Endothelial cell of umbilical vein (primary cell): Measurements from ENCODE around the gene MUC2. TPM values are rescaled to one million over a fixed set of nuclear protein-coding genes. Genes with fewer than 3 reads are reported as not detected.

Experiments
- BruUV-seq: library from RNA; stranded (reverse); fragments of 400-500 nt; replicated peaks from 2 replicates; lab custom pipeline; 2021; lab: Mats Ljungman, UMichigan
- CTCF ChIA-PET: fragments of 300-600, 350-600 bp; sonication (Branson Sonifier 250); formaldehyde crosslinking; loops from one replicate; lab custom pipeline; 2021; ENCODE audit warnings: antibody characterized with exemption, inconsistent platforms; lab: Charles Lee
- POLR2A ChIA-PET: fragments of 300-600, 350-600 bp; sonication (Branson Sonifier 250); formaldehyde crosslinking; loops from one replicate; lab custom pipeline; 2021; ENCODE audit warnings: antibody characterized with exemption, inconsistent platforms; lab: Charles Lee
- DNase-seq: peaks from one replicate; pipeline ENCODE4 v3.0.0-alpha.2; 2011; ENCODE audit warnings: low read depth, low spot score
- FAIRE-seq: peaks from 2 replicates; lab custom pipeline; 2011; peaks lifted over from hg19 to GRCh38; lab: Jason Lieb, UNC
- H2AFZ ChIP-seq: 2 replicates; pipeline ENCODE4 v1.6.0; 2012; ENCODE audit warnings: low read depth, low read length, control low read depth, inconsistent platforms
- H3K27ac ChIP-seq: 2 replicates; pipeline ENCODE4 v1.5.1; 2011; ENCODE audit warnings: low read depth, mild to moderate bottlenecking, control low read depth, low read length, moderate library complexity; ENCODE audit not compliant: insufficient read depth
- H3K27me3 ChIP-seq, 2 experiments: 2 replicates each; pipeline versions ENCODE4 v1.6.0 to v1.6.1; 2011; ENCODE audit warnings: low read length in 2 of 2, mixed read lengths in 1 of 2; ENCODE audit not compliant: control insufficient read depth in 2 of 2, insufficient read depth in 2 of 2
- H3K36me3 ChIP-seq, 2 experiments: 2 replicates in 1 of 2; 3 replicates in 1 of 2; pipeline ENCODE4 v1.5.1; 2011; ENCODE audit warnings: low read length in 2 of 2, mild to moderate bottlenecking in 1 of 2, moderate library complexity in 1 of 2; ENCODE audit not compliant: control insufficient read depth in 2 of 2, insufficient read depth in 2 of 2; ENCODE audit errors: extremely low read depth in 1 of 2
- H3K4me1 ChIP-seq: 3 replicates; pipeline ENCODE4 v1.5.1; 2011; ENCODE audit warnings: mild to moderate bottlenecking, low read length; ENCODE audit not compliant: control insufficient read depth, insufficient read depth; ENCODE audit errors: extremely low read depth
- H3K4me2 ChIP-seq: 2 replicates; pipeline ENCODE4 v1.6.1; 2011; ENCODE audit warnings: low read length, control low read depth, mixed read lengths; ENCODE audit not compliant: insufficient read depth
- H3K4me3 ChIP-seq, 3 experiments: fragments of 200-600 bp in 1 of 3; sonication (generic), shearing (Covaris generic) in 1 of 3; replicated peaks in 1 of 3; 2 replicates each; pipeline ENCODE4 v1.5.1; 2011 to 2016; ENCODE audit warnings: control low read depth in 3 of 3, low read length in 3 of 3, mild to moderate bottlenecking in 2 of 3, inconsistent platforms in 1 of 3, low read depth in 1 of 3, moderate library complexity in 1 of 3; ENCODE audit not compliant: insufficient read depth in 1 of 3
- H3K79me2 ChIP-seq: 2 replicates; pipeline ENCODE4 v1.6.0; 2012; ENCODE audit warnings: low read length, inconsistent platforms; ENCODE audit not compliant: control insufficient read depth, insufficient read depth
- H3K9ac ChIP-seq: replicated peaks from 2 replicates; pipeline ENCODE3; 2011; ENCODE audit warnings: low read length, control low read depth; ENCODE audit not compliant: insufficient read depth; ENCODE audit errors: extremely low read depth
- H3K9me1 ChIP-seq: replicated peaks from 3 replicates; pipeline ENCODE4 v1.6.0; 2011; ENCODE audit warnings: mild to moderate bottlenecking, low read length; ENCODE audit not compliant: control insufficient read depth, insufficient read depth; ENCODE audit errors: extremely low read depth
- H3K9me3 ChIP-seq: replicated peaks from 2 replicates; pipeline ENCODE4 v1.5.1; 2012; ENCODE audit warnings: low read length, inconsistent platforms; ENCODE audit not compliant: control insufficient read depth, insufficient read depth
- H4K20me1 ChIP-seq: replicated peaks from 2 replicates; pipeline ENCODE3; 2011; ENCODE audit warnings: mild to moderate bottlenecking, low read length; ENCODE audit not compliant: control insufficient read depth, insufficient read depth; ENCODE audit errors: extremely low read depth
- EZH2 ChIP-seq: IDR thresholded peaks from 2 replicates; pipeline ENCODE4 v1.6.1; 2012; ENCODE audit warnings: borderline replicate concordance, low read depth, mild to moderate bottlenecking, moderate library complexity, low read length, inconsistent platforms; ENCODE audit not compliant: severe bottlenecking
- FOS ChIP-seq: IDR thresholded peaks from 2 replicates; pipeline ENCODE4 v1.6.1; 2011; ENCODE audit warnings: mild to moderate bottlenecking, low read length, moderate library complexity, borderline replicate concordance; ENCODE audit not compliant: insufficient read depth
- GATA2 ChIP-seq: IDR thresholded peaks from 2 replicates; pipeline ENCODE4 v1.7.0; 2011; ENCODE audit warnings: low read depth, mild to moderate bottlenecking, moderate library complexity, mixed read lengths, low read length; ENCODE audit not compliant: insufficient read length, insufficient read depth
- JUN ChIP-seq: IDR thresholded peaks from 2 replicates; pipeline ENCODE4 v1.6.1; 2011; ENCODE audit warnings: borderline replicate concordance, low read depth; ENCODE audit not compliant: insufficient read length, insufficient read depth
- MYC ChIP-seq: IDR thresholded peaks from one replicate; pipeline ENCODE4 v1.6.1; 2011; ENCODE audit warnings: mild to moderate bottlenecking, low read depth, low read length
- POLR2A ChIP-seq: IDR thresholded peaks from 2 replicates; pipeline ENCODE4 v1.6.1; 2012; ENCODE audit warnings: low read depth, mild to moderate bottlenecking, control low read depth, low read length
- POLR2AphosphoS5 ChIP-seq: IDR thresholded peaks from 2 replicates; pipeline ENCODE4 v1.6.1; 2012; ENCODE audit warnings: low read depth, mild to moderate bottlenecking, control low read depth, low read length, moderate library complexity; ENCODE audit not compliant: insufficient read depth
- dilution Hi-C: fragments of 300-500 bp; cut with MboI; formaldehyde crosslinking; loops from one replicate; pipeline ENCODE4 v1.15.0; 2019; ENCODE audit warnings: low sequenced_read_pairs; ENCODE audit not compliant: extremely low pct_ligation_motif_present
- intact Hi-C: fragments of 100-400 bp; cut with micrococcal nuclease; formaldehyde crosslinking; loops from one replicate; pipeline ENCODE4 v1.10.0; 2022
- polyA plus RNA-seq, 4 experiments: library from polyadenylated mRNA; depleted of rRNA in 3 of 4; stranded (reverse) in 3 of 4; unstranded in 1 of 4; fragments of >200 nt; gene quantifications; 2 replicates each; pipeline versions ENCODE4 v1.2.1 to v1.2.3, GENCODE V29; 2011 to 2012; ENCODE audit warnings: missing spikeins in 1 of 4
- total RNA-seq: library from RNA; stranded (reverse); gene quantifications from 2 replicates; pipeline ENCODE4 v1.2.3, GENCODE V29; 2021
- TF ChIP-seq, protein P1 (sequence below): IDR thresholded peaks from 2 replicates; pipeline ENCODE4 v1.6.1; 2011; ENCODE audit not compliant: insufficient read depth, insufficient read length
- TF ChIP-seq, protein P2 (sequence below), 2 donors: IDR thresholded peaks; 1 replicate in 1 of 2; 2 replicates in 1 of 2; pipeline ENCODE4 v1.5.1; 2011; ENCODE audit warnings: low read length in 2 of 2, mild to moderate bottlenecking in 2 of 2, moderate library complexity in 2 of 2, control low read depth in 1 of 2, inconsistent platforms in 1 of 2, low read depth in 1 of 2; ENCODE audit not compliant: insufficient read depth in 1 of 2; ENCODE audit errors: extremely low read depth in 1 of 2

The MUC2 gene
- total and polyA plus RNA-seq, 2 donors (not counting 3 experiments of a cell fraction or from before 2014, with no cell fraction given): not detected

DNA sequence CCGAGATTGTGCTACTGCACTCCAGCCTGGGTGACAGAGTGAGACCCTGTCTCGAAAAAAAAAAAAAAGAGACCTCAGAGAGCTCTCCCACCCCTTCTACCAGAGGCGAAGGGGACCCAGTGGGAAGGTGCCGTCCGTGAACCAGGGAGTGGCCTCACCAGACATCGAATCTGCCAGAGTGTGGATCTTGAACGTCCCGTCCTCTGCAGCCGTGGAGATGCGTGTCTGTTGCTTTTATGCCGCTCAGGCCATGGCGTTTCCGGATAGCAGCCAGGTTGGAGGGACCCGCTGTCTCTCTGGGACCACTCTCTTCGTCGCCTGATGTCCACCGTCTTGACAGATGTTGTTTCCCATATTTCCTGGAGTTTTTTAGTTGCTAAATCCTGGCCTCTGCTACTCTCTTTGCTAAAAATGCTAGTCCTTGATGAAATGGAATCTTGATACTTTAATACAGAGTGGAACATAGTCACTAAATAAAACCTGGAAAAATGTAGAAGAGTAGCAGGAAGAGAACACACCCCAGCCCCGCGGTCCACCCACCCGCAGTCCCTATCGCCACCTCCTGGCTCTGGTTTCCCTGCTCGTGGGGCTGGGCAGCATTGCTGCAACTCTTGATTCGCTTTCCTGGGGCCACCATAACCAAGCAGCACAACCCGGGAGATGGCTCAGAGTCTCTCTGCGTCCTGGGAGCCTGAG, 26.2 kb upstream of the MUC2 start:
- CTCF ChIA-PET: interaction anchor here (1.2 to 2.0 kb wide), 2 partner anchors 53 to 200 kb away, joined by 3 to 8 read pairs; no protein-coding TSS in a partner anchor
- Histone ChIP-seq H3K36me3 (no peaks in the 10 kb centered on the region), H2AFZ (no peak overlapping the region), H3K4me3 (no peak overlapping the region), H3K9ac (no peak overlapping the region), H3K79me2 (no peaks in the 10 kb centered on the region), H3K4me2 (no peak overlapping the region), H3K4me1 (no peaks in the 10 kb centered on the region), H3K9me3 (no peaks in the 10 kb centered on the region), H3K9me1 (no peaks in the 10 kb centered on the region), H3K27me3 (peaks cover 4 to 5% of the 10 kb centered on the region in 2 experiments), H3K27ac (no peak overlapping the region), H4K20me1 (no peaks in the 10 kb centered on the region)
- no peak for DNase-seq
- no peak for FAIRE-seq
- TF ChIP-seq FOS (no peak), POLR2A (no peak), EZH2 (no peak), GATA2 (no peak), JUN (no peak), MYC (no peak), POLR2AphosphoS5 (no peak)
- TF ChIP-seq, protein P1, sequence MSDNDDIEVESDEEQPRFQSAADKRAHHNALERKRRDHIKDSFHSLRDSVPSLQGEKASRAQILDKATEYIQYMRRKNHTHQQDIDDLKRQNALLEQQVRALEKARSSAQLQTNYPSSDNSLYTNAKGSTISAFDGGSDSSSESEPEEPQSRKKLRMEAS: no peak
- TF ChIP-seq, protein P2, sequence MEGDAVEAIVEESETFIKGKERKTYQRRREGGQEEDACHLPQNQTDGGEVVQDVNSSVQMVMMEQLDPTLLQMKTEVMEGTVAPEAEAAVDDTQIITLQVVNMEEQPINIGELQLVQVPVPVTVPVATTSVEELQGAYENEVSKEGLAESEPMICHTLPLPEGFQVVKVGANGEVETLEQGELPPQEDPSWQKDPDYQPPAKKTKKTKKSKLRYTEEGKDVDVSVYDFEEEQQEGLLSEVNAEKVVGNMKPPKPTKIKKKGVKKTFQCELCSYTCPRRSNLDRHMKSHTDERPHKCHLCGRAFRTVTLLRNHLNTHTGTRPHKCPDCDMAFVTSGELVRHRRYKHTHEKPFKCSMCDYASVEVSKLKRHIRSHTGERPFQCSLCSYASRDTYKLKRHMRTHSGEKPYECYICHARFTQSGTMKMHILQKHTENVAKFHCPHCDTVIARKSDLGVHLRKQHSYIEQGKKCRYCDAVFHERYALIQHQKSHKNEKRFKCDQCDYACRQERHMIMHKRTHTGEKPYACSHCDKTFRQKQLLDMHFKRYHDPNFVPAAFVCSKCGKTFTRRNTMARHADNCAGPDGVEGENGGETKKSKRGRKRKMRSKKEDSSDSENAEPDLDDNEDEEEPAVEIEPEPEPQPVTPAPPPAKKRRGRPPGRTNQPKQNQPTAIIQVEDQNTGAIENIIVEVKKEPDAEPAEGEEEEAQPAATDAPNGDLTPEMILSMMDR (IDR thresholded peaks at IDR 0.05; ENCODE audit: extremely low read depth in 1 of 2, insufficient read depth in 1 of 2, low read depth in 1 of 2, low read length in 2 of 2): no peak
- POLR2A ChIA-PET: no interaction called here
- no TSS peak for BruUV-seq
- dilution Hi-C loops: no loop called here
- intact Hi-C loops: no loop called here
